Transverse colon (tissue), 3 donors: Measurements from ENCODE around the gene KRT35.

Experiments
- CTCF ChIP-seq, 5 experiments: fragments of 200-600 bp in 3 of 5; fragments of 450-650 bp in 2 of 5; sonication (generic) in 3 of 5; IDR thresholded peaks; 1 replicate in 2 of 5; 2 replicates in 3 of 5; pipeline ENCODE4 v1.5.1; 2016 to 2017; ENCODE audit warnings: antibody characterized with exemption in 5 of 5, inconsistent platforms in 3 of 5, mild to moderate bottlenecking in 2 of 5, moderate library complexity in 1 of 5
- EP300 ChIP-seq: sonication (generic); formaldehyde crosslinking; IDR thresholded peaks from one replicate; pipeline ENCODE4 v1.6.1; 2017; ENCODE audit warnings: antibody characterized with exemption, low read depth

- no peak for TF ChIP-seq CTCF (IDR thresholded peaks at IDR 0.05)
- no peak for TF ChIP-seq EP300
Observed at GRCh38 chr17:41528959-41529353, 48.0 kb upstream of the KRT35 start.
